DMS79 (cell line): Measurements from ENCODE around the gene SHF.
"Not testable (repeated sequence)": the region's sequence is repeated elsewhere in the genome, so short reads cannot be mapped to it uniquely, and the experiment has no call there.

Source experiments
- DNase-seq: peaks from one replicate; lab custom pipeline; 2025; lab: John Stamatoyannopoulos, UW

SHF gene

DNA sequence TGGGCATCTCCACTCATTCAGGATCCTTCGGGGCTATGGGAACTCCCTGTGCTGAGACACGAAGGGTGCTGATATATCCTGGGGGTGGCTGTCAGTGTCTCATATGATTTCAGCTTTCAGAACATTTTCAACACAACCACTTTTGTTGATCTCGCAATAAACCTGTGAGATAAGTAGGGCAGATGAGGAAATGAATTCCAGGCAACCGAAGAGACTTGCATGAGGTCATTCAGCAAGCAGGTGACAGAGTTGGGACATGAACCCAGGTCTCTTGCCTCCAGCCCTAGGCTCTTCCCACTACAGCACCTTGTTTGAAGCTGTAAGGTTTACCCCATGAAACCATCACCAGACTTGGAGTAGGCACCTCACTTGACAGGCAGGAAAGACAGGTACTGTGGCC lies 41.4 kb downstream of the SHF start:
- no peak for DNase-seq

DNA sequence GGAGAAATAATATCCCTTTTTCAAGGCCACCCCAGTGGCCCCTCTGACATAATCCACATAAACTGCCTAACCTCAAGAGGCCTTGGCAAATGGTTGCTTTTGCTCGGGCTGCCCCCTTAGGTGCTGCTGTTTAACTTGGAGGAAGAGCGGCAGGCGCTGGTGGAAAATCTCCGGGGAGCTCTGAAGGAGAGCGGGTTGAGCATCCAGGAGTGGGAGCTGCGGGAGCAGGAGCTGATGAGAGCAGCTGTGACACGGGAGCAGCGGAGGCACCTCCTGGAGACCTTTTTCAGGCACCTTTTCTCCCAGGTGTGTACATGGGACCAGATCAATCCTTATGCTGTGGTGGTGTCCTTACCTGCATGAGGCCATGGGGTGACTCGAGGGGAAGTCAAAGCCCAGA lies 43.0 kb downstream of the SHF start:
- DNase-seq = no peak

DNA sequence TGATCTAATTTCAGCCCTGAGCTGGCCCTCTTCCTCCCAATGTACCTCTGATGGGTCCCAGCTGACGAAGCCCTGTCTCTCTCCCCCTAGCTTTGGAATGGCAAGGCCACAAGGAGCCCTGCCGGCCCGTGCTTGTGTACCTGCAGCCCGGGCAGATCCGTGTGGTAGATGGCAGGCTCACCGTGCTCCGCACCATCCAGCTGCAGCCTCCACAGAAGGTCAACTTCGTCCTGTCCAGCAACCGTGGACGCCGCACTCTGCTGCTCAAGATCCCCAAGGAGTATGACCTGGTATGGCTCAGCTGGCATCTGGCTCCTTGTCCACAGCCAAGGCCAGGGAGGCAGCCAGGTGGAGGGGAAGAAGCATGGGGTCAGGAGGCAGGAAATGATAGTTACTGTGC lies 43.8 kb downstream of the SHF start:
- no peak for DNase-seq

DNA sequence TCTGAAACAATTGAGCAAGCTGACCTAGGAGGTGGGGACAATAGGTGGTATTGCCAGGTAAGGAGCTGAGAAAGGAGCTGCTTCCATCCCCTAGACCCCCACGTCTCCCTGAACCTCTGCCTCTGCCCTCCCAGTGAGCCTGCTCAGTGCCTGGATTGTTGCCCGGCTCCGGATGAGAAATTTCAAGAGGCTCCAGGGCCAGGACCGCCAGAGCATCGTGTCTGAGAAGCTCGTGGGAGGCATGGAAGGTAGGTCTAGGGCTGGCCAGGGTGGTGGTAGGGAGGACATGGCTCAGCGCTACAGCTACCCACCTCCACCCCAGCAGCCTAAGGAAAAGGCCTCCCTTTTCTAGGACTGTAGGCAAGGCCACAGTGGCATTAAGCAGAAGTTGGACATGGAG lies 44.7 kb downstream of the SHF start:
- no peak for DNase-seq

DNA sequence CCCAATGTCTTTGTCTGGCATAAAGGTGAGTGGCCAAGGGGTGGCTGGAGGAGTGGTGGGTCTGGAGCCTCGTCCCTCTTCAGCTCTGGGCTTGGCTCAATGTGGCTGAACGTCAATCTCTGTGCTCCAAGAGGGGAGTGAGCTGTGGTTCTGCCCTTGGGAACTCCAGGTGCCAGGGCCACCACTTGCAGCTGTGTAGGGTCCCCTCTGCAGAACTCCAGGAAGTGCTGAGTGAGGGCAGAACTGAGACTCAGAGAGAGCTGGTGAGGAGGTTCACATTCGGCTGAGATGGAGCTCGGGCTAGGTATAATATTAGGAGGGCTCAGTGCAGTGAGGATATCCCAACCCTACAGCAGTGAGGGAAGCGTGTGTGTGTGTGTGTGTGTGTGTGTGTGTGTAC lies 46.4 kb downstream of the SHF start:
- no peak for DNase-seq

DNA sequence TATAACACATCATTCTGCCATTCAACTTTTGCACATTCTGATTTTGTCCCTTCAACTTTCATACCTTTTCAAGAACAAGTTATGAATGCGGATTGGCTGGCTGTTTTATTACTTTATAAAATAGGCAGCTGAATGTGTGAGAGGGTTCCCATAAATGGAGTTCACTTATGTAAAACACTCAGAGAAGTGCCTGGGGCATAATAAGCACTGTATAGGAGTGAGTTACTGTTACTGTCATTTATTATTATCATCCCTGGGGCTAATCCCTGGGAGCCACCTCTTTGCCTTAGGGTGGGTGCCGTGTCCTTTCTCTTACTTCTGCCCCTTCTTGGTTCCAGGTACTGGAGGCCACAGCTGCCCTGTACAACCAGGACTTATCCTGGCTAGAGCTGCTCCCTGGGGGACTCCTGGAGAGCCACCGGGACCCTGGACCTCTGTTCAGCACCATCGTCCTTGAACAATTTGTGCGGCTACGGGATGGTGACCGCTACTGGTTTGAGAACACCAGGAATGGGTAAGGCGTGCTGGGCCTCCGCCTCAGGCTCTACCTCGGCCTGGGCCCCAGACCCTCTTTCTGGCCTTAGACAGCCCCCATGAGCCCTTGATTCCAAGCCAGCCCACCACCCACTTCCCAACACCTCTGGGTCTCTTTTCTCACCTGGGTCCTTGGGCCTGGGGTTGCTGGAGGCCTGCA lies 47.1 kb downstream of the SHF start:
- no peak for DNase-seq

DNA sequence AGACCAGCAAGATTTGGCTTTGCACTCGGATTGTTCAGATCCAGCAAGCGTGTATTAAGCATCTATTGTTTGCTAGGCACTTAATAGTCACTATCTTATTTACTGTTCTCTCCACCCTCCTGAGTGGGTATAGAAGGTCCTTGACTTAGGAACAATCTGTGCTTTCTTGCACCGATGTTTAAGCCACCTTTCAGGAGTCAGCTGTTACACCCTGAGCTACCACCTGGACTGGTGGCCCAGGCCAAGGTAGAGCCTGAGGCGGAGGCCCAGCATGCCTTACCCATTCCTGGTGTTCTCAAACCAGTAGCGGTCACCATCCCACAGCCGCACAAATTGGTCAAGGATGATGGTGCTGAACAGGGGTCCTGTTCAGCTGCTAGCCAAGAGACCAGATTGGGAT lies 48.0 kb downstream of the SHF start:
- no peak for DNase-seq

DNA sequence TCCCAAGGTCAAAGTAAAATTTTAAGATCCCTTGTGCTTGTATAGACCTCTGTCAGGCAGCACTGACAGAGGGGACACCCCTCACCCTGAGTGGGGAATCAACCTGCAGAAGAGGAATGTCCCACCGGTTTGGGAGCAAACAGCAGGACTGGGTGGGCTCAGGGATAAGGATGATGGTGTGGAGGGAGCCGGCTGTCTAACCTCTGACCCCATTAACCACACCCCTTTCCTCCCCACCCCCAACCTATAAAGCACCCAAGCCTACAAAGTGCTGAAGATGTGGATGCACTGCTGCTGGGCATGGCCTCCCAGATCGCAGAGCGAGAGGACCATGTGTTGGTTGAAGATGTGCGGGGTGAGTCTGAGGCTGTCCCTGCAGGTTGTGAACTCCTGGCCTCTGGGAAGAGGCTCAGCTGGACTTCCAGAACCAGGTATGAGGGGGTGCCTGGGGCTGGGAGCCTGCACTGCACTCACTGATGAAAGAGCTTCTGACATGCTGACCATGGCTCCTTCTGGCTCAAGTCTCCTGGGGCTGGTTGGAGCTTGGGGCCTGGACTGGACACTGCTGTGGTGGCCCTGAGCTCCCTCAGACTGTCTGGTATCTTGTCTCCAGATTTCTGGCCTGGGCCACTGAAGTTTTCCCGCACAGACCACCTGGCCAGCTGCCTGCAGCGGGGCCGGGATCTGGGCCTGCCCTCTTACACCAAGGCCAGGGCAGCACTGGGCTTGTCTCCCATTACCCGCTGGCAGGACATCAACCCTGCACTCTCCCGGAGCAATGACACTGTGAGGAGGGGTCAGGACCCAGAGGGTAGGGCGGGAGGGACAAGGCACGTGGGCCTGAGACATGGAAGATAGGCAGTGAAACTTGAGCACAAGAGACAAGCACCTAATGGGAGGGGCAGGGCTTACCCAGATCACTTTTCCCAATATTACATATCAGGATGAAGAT lies 48.7 kb downstream of the SHF start:
- DNase-seq = no peak

DNA sequence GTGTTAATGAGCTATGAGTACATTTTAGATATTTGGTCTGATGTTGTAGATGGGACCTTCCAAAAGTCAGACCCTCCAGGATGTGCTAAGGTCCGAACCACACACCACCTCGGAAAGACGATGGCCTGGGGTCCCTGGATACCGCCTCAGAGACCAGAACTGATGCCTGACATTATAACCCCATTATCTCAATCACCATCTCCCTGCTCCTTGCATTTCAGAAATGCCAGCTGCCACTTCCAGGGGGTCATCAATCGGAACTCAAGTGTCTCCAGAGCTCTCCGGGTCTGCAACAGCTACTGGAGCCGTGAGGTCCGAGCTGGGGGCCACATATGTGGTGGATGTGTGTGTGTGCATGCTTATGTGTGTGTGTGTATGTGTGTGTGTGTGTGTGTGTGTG lies 50.1 kb downstream of the SHF start:
- DNase-seq = no peak

DNA sequence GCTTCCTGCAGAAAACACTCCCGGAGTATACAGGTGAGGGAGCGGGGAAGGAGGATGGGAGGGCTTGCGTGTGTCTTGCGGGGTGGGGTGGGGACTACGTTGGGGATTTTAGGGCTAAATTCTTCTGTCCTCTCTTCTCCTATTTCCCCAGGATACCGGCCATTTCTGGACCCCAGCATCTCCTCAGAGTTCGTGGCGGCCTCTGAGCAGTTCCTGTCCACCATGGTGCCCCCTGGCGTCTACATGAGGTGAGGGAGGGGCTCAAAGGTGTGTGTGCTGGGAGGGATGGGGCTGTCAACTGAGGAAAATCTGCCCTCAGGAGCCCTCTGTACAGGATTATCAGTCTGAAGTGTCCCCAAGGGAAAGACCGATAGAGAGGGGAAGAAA lies 51.4 kb downstream of the SHF start:
- DNase-seq = no peak

DNA sequence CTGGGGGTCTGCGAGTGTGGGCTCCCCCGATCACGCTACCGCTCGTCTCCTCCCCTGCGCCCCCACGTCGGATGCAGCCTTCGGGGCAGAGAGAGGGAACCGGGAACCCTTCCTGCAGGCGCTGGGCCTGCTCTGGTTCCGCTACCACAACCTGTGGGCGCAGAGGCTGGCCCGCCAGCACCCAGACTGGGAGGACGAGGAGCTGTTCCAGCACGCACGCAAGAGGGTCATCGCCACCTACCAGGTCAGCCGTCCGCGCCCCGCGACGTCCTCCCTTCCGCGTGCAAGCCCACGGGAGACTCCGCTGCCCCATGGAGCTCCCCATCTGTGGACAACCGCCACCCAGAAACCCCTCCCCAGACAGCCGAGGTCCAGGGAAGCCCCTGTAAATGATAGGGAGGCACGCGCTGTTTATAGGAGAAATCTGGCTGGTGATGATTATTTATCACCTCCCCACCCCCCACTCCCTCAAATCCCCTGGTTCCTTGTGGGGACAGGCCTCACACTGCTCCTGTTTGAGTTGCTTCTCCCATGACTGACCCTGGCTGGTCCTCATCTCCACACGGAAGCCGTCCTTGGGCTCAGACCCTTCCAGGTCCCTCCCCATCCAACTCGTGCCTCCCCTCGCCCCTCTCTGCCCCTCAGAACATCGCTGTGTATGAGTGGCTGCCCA lies 51.9 kb downstream of the SHF start:
- not testable (repeated sequence) for DNase-seq

DNA sequence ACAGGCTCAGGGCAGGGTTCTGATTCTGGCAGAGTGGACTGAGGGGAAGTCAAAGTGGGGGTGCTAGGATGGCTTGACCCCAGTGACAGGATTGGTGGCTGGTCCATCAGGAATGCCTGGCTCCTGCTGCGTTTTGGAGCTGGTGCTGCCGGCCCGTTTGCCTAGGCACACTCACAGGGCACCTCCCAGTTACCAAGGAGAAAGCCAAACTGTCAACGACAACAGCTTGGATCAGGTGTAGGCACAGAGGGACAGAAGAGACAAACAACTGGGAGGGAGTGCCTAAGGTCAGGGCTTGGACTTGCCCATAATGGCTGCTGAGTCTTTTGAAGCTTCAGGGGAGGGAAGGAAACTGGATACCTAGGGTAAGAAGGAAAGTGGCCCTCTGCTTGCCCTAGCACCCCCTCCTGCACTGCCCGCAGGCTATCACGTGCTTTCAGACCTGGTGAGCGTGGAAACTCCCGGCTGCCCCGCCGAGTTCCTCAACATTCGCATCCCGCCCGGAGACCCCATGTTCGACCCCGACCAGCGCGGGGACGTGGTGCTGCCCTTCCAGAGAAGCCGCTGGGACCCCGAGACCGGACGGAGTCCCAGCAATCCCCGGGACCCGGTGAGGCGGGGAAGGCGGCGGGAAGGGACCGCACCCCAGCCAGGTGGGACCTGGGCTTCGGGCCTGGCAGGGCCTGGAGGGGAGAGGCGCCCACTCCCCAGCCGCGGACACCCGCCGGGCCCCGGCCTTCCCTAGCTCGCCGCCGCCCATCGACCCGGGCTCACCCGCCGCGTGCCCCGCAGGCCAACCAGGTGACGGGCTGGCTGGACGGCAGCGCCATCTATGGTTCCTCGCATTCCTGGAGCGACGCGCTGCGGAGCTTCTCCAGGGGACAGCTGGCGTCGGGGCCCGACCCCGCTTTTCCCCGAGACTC lies 52.8 kb downstream of the SHF start:
- DNase-seq = no peak

DNA sequence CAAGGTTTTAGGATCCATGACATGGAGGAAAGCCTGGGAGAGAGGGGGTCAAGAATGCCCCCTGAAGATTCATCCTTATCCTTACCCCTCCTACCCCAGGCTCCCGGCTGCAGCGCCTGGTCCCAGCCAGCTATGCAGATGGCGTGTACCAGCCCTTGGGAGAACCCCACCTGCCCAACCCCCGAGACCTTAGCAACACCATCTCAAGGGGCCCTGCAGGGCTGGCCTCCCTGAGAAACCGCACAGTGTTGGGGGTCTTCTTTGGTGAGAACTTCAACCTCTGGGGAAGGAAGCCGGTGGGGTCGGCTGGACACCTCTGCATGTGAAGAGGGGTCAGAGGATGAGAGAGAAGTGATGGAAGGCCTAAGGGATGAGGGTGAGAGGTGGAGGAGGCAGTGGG lies 53.7 kb downstream of the SHF start:
- DNase-seq = no peak

DNA sequence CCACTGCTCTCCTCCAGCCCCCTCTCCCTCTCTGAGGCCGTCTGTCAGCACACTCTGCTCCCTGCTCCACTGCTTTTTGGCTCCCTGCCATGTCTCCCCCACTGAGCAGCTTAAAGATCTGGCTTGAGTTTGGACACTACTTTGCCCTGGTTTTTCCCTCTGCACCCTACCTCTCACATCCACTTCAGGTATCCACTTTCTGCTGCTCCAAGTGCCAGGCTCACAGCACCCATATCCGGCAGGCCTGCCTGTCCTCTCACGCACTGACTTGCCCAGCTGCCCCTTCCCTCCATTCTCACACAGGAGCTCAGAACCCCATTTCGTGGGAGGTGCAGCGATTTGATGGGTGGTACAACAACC lies 54.2 kb downstream of the SHF start:
- peak; percentile 49 for DNase-seq

DNA sequence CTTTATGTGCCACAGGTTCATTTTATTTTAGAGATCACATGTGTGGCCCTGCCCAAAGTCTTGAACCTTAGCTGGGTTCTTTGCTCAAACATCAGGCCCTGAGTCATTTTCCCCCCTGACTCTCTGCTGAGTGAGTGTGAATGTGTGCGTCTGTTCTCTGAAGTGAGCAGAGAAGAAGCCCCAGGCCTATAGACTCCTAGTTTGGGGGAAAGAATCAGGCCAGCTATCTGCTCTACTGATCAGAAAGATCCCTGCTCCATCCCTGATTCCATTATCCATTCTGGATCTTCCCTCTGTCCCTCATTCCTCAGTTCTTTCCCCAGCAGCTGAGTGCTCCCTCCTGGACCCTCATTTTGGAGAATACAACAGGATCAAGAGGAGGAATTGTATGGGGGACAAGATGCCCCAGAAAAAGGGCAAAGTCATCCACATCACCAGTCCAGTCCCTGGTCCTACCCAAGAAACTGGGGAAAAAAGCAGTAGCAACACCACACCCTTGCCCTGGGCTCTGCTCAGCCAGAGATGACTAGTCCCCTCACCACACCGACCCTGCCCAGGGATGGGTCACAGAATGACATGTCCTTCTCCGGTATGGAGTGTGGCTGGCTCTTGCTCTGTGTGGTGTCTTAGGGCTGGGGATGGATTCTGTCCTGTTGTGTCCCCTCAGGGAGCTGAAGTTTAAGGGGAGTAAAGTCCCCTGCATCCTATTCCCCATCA lies 54.8 kb downstream of the SHF start:
- no peak for DNase-seq

DNA sequence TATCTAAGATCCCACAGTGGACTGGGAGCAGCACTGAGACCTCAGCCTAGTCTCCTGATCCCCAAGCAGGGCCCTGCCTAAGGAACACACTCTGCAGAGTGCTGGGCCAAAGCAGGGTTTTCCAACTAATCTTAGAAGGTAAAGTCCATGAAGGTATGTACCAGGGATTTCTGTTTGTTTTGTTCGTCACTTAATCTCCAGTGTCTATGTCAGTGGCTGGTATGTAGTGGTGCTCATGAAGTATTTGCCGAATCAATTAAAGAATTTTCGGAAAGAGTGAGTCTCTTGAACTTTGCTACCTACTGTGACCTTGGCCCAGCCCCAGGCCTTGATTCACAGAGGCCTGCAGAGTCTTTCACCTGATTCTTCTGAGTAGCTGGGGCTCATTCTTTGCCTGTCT lies 56.3 kb downstream of the SHF start:
- DNase-seq = no peak

DNA sequence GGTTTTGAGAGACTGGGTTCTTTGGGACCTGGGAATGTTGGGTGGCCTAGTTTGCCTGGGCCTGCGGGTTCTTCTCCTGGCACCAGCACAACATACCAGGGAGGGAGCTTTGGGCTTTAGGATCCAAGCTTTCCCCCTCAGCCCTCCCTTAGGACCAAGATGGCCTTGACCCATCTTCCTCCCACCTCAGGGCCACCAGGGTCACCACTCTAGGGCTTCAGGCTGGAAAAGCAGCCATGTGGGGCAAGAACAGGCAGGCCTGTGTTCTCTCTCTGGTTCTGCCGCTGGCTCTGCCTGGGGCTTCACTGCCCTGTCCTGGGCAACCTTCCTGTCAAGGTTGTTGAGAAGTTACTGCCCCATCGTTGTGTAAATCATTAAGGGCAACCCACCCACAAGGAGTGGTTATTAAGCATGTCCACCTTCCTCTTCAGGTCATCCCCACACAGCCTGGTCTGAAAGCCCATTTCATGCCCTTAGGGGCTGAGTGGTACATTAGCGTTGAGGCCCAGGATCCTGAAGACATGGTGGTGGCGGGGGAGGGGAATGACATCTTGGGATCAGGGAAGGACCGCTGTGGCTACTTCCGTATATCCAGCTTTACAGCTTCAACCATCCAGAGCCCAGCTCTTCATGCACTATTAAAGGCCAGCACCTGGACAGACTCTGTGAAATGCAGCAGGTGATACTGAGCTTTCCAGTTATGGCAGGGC lies 57.3 kb downstream of the SHF start:
- no peak for DNase-seq

DNA sequence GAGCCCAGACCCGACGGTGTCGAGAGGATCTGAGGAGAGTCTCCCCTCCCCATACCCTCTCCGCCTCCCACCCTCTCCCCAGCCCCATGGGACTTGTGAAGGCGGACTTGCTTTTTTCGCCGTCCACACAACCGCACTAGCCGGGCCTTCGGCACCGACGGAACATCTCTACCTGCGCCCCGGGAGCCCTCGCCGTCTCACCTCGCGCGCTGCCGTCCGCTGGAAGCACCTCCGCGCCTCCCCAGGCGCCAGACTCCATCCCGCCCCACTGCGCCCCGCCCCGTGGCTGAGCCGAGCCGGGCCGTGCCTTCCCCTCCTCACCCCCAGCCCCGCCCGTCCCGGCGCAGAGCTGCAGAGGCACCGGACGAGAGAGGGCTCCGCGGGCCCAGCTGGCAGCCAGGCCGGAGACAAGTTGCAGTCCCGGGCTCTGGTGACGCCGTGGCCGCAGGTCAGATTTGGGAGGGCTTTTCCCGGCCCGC lies 58.1 kb downstream of the SHF start, which contains the start of the genes DUOX1 and DUOXA1:
DUOX1 (plus strand) TSS at position 344 of the 479 bp plus-strand sequence. CDS start 1,973 bp downstream, outside the sequence.
DUOXA1 (minus strand) TSS at position 229 of the 479 bp plus-strand sequence. CDS start 6,865 bp downstream, outside the sequence.
- DNase-seq = no peak

DNA sequence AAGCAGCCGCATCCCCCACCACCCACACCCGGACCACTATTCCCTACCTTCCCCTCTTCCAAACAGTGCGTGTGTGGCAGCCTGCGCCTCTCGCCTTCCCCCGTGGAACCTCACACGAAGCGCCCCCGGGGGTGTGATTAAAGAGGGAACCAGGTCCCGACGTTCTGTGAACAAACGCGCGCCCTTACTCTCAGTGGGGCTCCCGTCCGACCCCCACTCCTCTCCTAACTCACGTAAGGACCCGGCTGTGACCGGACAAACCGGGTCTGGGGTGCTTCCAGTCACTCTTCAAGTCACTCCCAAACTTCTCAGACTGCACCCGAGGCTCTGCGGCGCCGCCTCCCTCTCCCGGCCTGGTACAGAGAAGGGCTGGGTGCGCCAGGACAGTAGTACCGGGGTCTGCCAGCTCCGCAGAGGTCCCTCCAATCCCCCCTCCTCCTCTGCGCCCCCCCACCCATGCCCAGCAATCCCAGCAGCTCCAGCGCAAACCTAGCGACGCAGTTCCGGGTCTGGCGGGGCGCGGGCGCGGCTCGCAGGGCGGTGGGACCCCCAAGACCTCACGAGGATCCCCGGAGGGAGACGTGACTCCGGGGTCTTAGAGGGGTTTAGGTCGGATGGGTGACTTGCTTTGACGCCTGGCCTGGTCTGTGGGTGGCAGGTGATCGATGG lies 58.7 kb downstream of the SHF start:
- no peak for DNase-seq
